Ishikawa (cell line): ENCODE results near the gene OR10P1.

Source experiments
- CEBPB ChIP-seq: IDR thresholded peaks from 2 replicates; pipeline ENCODE4 v1.6.1; 2012
- CREB1 ChIP-seq: IDR thresholded peaks from 2 replicates; pipeline ENCODE4 v1.6.1; 2012; ENCODE audit warnings: low read depth
- EGR1 ChIP-seq: IDR thresholded peaks from 2 replicates; pipeline ENCODE4 v1.6.1; 2012
- EP300 ChIP-seq: IDR thresholded peaks from 2 replicates; pipeline ENCODE4 v1.6.1; 2012; ENCODE audit warnings: borderline replicate concordance
- FOXM1 ChIP-seq: IDR thresholded peaks from 2 replicates; pipeline ENCODE4 v1.6.1; 2012; ENCODE audit warnings: low read depth, borderline replicate concordance
- NFIC ChIP-seq: IDR thresholded peaks from 2 replicates; pipeline ENCODE4 v1.6.1; 2012
- RAD21 ChIP-seq: IDR thresholded peaks from 2 replicates; pipeline ENCODE4 v1.6.1; 2012; ENCODE audit warnings: low read depth
- TAF1 ChIP-seq: IDR thresholded peaks from 2 replicates; pipeline ENCODE4 v1.6.1; 2012; ENCODE audit warnings: low read depth, mild to moderate bottlenecking
- TCF12 ChIP-seq: IDR thresholded peaks from 2 replicates; pipeline ENCODE4 v1.6.1; 2012; ENCODE audit warnings: low read depth
- YY1 ChIP-seq: IDR thresholded peaks from 2 replicates; pipeline ENCODE4 v1.6.1; 2012; ENCODE audit warnings: low read depth
- ZBTB7A ChIP-seq: IDR thresholded peaks from 2 replicates; pipeline ENCODE4 v1.6.1; 2012; ENCODE audit warnings: low read depth
- TF ChIP-seq, protein P1 (sequence below): IDR thresholded peaks from 2 replicates; pipeline ENCODE4 v1.6.1; 2012
- TF ChIP-seq, protein P2 (sequence below): IDR thresholded peaks from 2 replicates; pipeline ENCODE4 v1.6.1; 2012; ENCODE audit warnings: low read depth, mild to moderate bottlenecking
- TF ChIP-seq, protein P3 (sequence below): IDR thresholded peaks from 2 replicates; pipeline ENCODE4 v1.6.1; 2012

The OR10P1 gene

DNA sequence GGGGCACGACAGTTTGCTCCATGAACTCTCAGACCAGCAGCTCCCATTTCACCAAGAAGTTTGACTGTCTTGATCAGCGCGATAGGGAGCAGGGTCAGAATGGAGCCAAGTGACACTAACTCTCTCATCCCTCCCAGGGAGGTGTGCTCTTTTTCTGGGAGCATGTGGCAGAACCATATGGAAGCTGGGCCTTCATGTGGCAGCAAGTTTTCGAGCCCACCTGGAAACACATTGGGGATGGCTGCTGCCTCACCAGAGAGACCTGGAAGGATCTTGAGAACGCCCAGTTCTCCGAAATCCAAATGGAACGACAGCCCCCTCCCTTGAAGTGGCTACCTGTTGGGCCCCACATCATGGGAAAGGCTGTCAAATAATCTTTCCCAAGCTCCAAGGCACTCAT lies 47.0 kb downstream of the OR10P1 start:
- TF ChIP-seq YY1 (no peak), EP300 (no peak), EGR1 (no peak), TAF1 (no peak)

DNA sequence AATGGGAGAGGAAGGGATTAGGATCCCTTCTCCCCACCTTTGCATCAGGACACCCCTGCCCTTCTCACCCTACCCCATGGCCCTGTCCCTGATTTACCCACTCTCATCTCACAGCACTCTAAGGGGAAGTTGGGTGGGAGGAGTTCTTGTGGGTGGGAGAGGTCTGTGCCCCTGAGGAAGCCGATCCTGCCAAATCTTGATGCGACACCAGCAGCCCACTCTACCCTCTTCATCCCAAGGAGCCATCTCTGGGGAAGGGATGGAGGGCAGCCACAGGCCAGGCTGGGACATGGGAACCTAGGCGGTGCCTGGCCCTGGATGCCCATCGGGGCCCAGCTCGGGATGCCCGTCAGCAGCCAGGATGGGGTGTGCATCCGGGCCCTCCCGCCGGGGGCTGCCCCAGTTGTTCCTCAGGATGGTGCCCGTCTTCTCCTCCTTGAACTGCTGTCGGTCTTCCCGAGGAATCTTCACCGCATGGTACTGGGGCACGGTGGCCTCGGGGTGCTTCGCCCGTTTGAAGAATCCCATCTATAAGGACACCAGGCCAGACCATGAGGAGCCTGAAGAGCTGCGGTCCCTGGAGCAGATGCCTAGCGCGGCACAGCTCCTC lies 48.2 kb downstream of the OR10P1 start:
- TF ChIP-seq RAD21: no peak
- no peak for TF ChIP-seq EP300
- no peak for TF ChIP-seq YY1
- TF ChIP-seq TCF12: no peak
- no peak for TF ChIP-seq NFIC
- TF ChIP-seq CEBPB: no peak
- TF ChIP-seq, protein P1, sequence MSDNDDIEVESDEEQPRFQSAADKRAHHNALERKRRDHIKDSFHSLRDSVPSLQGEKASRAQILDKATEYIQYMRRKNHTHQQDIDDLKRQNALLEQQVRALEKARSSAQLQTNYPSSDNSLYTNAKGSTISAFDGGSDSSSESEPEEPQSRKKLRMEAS: no peak
- no peak for TF ChIP-seq EGR1
- no peak for TF ChIP-seq FOXM1

DNA sequence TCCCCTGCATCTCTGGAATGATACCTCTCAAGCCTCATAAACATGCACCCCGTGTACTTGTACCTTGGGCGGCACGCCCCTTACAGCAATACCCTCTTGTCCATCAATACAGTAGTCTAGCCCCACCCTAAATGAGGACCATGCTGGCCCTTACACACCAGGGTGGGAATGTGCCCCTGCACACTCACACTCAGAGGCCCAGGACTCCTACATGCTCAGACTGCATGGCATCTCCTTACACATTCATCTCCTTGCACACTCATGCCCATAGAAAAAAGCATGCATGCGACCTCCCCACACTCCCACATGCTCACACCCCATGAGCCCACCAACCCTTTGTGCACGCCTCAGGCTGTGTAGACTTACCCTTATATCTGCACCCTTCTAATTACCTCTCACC lies 49.0 kb downstream of the OR10P1 start:
- TF ChIP-seq YY1 (no peak), RAD21 (no peak), CEBPB (no peak), EGR1 (no peak), CREB1 (no peak), NFIC (no peak), ZBTB7A (no peak), EP300 (no peak), FOXM1 (no peak), TAF1 (no peak)
- TF ChIP-seq, protein P2, sequence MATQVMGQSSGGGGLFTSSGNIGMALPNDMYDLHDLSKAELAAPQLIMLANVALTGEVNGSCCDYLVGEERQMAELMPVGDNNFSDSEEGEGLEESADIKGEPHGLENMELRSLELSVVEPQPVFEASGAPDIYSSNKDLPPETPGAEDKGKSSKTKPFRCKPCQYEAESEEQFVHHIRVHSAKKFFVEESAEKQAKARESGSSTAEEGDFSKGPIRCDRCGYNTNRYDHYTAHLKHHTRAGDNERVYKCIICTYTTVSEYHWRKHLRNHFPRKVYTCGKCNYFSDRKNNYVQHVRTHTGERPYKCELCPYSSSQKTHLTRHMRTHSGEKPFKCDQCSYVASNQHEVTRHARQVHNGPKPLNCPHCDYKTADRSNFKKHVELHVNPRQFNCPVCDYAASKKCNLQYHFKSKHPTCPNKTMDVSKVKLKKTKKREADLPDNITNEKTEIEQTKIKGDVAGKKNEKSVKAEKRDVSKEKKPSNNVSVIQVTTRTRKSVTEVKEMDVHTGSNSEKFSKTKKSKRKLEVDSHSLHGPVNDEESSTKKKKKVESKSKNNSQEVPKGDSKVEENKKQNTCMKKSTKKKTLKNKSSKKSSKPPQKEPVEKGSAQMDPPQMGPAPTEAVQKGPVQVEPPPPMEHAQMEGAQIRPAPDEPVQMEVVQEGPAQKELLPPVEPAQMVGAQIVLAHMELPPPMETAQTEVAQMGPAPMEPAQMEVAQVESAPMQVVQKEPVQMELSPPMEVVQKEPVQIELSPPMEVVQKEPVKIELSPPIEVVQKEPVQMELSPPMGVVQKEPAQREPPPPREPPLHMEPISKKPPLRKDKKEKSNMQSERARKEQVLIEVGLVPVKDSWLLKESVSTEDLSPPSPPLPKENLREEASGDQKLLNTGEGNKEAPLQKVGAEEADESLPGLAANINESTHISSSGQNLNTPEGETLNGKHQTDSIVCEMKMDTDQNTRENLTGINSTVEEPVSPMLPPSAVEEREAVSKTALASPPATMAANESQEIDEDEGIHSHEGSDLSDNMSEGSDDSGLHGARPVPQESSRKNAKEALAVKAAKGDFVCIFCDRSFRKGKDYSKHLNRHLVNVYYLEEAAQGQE: no peak
- TF ChIP-seq, protein P1: no peak
- TF ChIP-seq, protein P3, sequence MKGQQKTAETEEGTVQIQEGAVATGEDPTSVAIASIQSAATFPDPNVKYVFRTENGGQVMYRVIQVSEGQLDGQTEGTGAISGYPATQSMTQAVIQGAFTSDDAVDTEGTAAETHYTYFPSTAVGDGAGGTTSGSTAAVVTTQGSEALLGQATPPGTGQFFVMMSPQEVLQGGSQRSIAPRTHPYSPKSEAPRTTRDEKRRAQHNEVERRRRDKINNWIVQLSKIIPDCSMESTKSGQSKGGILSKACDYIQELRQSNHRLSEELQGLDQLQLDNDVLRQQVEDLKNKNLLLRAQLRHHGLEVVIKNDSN: no peak

DNA sequence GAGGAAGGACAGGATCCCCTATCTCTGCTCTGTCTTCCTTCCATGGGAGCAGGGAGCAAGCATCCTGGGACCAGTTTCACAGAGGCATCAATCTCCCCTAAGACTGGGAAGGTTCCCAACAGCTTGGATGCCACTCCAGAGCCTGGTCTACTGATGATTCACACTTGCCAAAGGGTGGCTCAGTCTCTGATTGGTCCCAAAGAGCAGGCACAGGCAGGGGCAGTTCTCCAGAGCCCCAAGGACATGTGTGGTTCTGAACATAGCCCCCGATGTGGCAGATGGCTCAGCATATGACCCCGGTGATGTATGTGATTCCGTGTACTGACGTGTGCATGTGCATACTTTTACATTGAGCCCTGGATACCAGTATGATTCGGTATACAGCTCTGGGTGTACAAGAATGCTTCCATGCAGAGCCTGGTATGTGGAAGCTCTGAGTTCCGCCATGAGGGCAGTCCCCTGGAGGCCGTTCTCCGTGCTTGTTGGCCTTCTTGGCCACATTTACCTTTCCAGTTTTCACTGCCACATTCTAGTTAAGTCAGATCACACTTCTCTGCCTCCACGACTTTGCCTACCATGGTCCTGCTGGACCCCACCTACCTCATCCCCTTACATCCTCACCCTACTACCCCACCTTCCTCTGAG lies 49.8 kb downstream of the OR10P1 start:
- TF ChIP-seq CEBPB: no peak
- no peak for TF ChIP-seq ZBTB7A
